ENCODE data around the gene WNT7B.

The WNT7B gene

DNA sequence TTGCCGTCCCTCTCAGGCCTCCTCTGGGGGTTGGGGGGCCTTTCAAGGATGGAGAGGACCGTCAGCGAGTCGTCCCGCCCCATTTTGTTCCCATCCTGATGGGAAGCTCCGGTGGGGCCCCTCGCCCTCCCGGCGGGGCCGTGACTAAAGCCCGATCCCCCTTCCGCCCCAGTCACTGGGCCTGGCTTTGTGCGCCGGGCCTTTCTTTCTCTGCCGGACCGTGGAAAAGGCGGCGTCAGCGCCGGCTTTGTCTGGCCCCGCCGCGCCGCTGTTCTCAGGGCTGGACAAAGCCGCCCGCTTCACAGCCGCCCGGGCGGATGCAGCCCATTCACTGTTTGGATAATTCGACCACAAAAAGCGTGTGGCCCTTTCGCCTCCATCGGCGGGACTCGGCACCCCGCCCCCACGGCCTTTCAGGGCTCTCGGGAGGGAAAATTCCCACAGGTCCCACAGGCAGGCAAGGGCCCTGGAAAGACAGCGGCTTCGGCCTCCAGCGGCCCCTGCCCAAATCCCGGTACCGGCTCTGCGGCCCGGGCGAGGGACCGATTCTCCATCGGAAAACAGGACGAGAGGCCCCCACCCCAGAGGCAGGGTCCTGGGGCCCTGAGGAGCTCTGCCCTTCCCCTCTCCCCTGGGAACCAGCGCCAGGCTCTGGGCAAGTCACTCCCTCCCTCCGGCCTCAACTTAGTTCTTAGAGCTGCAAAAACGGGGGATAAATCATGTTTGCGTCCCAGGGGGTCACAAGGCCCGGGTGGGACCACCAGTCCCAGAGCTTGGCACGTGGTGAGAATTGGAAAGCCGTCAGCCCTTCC, 87.2 kb downstream of the WNT7B start:
- no peak for DNase-seq (ENCODE audit: extremely low read depth, low read depth)
- TF ChIP-seq, protein P1, sequence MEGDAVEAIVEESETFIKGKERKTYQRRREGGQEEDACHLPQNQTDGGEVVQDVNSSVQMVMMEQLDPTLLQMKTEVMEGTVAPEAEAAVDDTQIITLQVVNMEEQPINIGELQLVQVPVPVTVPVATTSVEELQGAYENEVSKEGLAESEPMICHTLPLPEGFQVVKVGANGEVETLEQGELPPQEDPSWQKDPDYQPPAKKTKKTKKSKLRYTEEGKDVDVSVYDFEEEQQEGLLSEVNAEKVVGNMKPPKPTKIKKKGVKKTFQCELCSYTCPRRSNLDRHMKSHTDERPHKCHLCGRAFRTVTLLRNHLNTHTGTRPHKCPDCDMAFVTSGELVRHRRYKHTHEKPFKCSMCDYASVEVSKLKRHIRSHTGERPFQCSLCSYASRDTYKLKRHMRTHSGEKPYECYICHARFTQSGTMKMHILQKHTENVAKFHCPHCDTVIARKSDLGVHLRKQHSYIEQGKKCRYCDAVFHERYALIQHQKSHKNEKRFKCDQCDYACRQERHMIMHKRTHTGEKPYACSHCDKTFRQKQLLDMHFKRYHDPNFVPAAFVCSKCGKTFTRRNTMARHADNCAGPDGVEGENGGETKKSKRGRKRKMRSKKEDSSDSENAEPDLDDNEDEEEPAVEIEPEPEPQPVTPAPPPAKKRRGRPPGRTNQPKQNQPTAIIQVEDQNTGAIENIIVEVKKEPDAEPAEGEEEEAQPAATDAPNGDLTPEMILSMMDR (IDR thresholded peaks at IDR 0.05; ENCODE audit: low read depth, low read length, missing control alignments): no peak
- H3K4me3 ChIP-seq (replicated peaks; ENCODE audit: low read depth, low read length): no peak overlapping the region

DNA sequence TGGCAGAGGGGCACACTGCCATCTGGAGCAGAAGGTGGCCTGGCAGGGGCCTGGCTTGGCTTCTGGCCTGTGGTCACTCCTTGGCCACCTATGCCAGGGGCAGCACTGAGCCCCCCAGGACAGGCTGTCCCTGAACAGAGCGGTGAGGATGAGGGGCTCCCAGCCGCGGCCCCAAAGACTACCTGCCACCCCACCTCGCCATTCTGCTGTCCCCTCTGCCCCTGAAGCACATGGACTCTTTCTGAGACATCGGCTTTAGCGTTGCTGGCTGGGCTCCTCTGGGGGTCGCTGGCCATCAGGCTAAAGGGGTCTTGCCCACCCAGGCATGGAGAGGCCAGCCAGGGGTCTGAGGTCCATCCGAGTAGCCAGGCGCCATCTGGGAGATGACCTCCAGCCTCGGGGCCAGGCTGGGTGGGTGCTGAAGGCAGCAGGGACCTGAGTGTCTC, 87.8 kb downstream of the WNT7B start:
- TF ChIP-seq, protein P1 (IDR thresholded peaks at IDR 0.05; ENCODE audit: low read depth, low read length, missing control alignments): no peak
- no peak for DNase-seq (ENCODE audit: extremely low read depth, low read depth)
- no peak overlapping the region for H3K4me3 ChIP-seq (replicated peaks; ENCODE audit: low read depth, low read length)

- no peak for DNase-seq (ENCODE audit: extremely low read depth, low read depth)
- no peak overlapping the region for H3K4me3 ChIP-seq (replicated peaks; ENCODE audit: low read depth, low read length)
- TF ChIP-seq, protein P1 (IDR thresholded peaks at IDR 0.05; ENCODE audit: low read depth, low read length, missing control alignments): no peak
Observed at GRCh38 chr22:45888221-45889092, 88.5 kb downstream of the WNT7B start.

GRCh38 chr22:45887202-45888131, 89.5 kb downstream of the WNT7B start:
- DNase-seq (ENCODE audit: extremely low read depth, low read depth): no peak
- TF ChIP-seq, protein P1 (IDR thresholded peaks at IDR 0.05; ENCODE audit: low read depth, low read length, missing control alignments): no peak
- no peak overlapping the region for H3K4me3 ChIP-seq (replicated peaks; ENCODE audit: low read depth, low read length)

DNA sequence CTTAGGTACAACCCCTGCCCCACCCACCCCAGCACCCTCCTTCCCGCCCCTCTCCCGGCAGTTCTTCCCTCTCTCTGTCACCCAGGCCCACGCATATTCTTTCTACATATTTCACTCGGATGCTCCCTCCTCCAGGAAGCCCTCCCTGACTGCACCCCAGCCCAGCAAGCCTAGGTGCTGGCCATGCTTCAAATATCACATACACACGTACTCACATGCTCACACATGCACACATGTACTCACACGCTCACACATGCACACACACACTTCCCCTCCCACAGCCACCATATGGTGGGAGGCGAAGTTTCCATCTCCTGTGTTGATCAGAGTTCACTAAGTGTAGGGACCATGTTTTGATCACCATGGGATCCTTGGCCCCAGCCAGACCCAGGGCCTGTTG, 90.4 kb downstream of the WNT7B start:
- no peak for DNase-seq (ENCODE audit: extremely low read depth, low read depth)
- H3K4me3 ChIP-seq (replicated peaks; ENCODE audit: low read depth, low read length): no peak overlapping the region
- TF ChIP-seq, protein P1 (IDR thresholded peaks at IDR 0.05; ENCODE audit: low read depth, low read length, missing control alignments): no peak

- TF ChIP-seq, protein P1 (IDR thresholded peaks at IDR 0.05; ENCODE audit: low read depth, low read length, missing control alignments): no peak
- DNase-seq (ENCODE audit: extremely low read depth, low read depth): no peak
- H3K4me3 ChIP-seq (replicated peaks; ENCODE audit: low read depth, low read length): no peak overlapping the region
Observed at GRCh38 chr22:45885941-45886395, 91.0 kb downstream of the WNT7B start.

Data from HFF-Myc (cell line).